ENCODE measurements around the gene SMIM44.
"Not testable (repeated sequence)": the region's sequence is repeated elsewhere in the genome, so short reads cannot be mapped to it uniquely, and the experiment has no call there.

Gene SMIM44

GRCh38 chr19:3454656-3455392 lies 28.4 kb downstream of the SMIM44 start:
- peak overlapping the region; percentile 89; the same call in 1 of the 2 replicates for H3K27ac ChIP-seq
- ChIA-PET CTCF (interaction anchor here (0.5 kb wide), 1 partner anchor 16 kb away, joined by 3 read pairs; no protein-coding TSS in a partner anchor), POLR2A (ENCODE audit: low non-redundant PET) (no interaction called here)
- TF ChIP-seq, protein P1, sequence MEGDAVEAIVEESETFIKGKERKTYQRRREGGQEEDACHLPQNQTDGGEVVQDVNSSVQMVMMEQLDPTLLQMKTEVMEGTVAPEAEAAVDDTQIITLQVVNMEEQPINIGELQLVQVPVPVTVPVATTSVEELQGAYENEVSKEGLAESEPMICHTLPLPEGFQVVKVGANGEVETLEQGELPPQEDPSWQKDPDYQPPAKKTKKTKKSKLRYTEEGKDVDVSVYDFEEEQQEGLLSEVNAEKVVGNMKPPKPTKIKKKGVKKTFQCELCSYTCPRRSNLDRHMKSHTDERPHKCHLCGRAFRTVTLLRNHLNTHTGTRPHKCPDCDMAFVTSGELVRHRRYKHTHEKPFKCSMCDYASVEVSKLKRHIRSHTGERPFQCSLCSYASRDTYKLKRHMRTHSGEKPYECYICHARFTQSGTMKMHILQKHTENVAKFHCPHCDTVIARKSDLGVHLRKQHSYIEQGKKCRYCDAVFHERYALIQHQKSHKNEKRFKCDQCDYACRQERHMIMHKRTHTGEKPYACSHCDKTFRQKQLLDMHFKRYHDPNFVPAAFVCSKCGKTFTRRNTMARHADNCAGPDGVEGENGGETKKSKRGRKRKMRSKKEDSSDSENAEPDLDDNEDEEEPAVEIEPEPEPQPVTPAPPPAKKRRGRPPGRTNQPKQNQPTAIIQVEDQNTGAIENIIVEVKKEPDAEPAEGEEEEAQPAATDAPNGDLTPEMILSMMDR (conservative IDR thresholded peaks at IDR 0.05; ENCODE audit: low read depth): no peak
- DNase-seq (ENCODE audit: low spot score): no peak

- TF ChIP-seq, protein P1 (conservative IDR thresholded peaks at IDR 0.05; ENCODE audit: low read depth): no peak
- ChIA-PET CTCF (no interaction called here), POLR2A (ENCODE audit: low non-redundant PET) (no interaction called here)
- peak overlapping the region; percentile 89 for H3K27ac ChIP-seq
- DNase-seq (ENCODE audit: low spot score): no peak
Observed at GRCh38 chr19:3453840-3454239, 29.4 kb downstream of the SMIM44 start.

- H3K27ac ChIP-seq: peak overlapping the region; percentile 89
- POLR2A ChIA-PET (ENCODE audit: low non-redundant PET); DNase-seq (ENCODE audit: low spot score); CTCF ChIA-PET: not testable (repeated sequence)
Observed at GRCh38 chr19:3452942-3453214, 30.4 kb downstream of the SMIM44 start.

GRCh38 chr19:3452171-3452941 lies 30.9 kb downstream of the SMIM44 start:
- TF ChIP-seq, protein P1 (conservative IDR thresholded peaks at IDR 0.05; ENCODE audit: low read depth): no peak
- DNase-seq (ENCODE audit: low spot score): no peak
- peak overlapping the region; percentile 89 for H3K27ac ChIP-seq
- CTCF ChIA-PET: no interaction called here
- POLR2A ChIA-PET (ENCODE audit: low non-redundant PET): no interaction called here

GRCh38 chr19:3451451-3451866 lies 31.8 kb downstream of the SMIM44 start:
- TF ChIP-seq, protein P1 (conservative IDR thresholded peaks at IDR 0.05; ENCODE audit: low read depth): no peak
- ChIA-PET POLR2A (ENCODE audit: low non-redundant PET) (no interaction called here), CTCF (no interaction called here)
- no peak for DNase-seq (ENCODE audit: low spot score)
- peak overlapping the region; percentile 89 for H3K27ac ChIP-seq

- ChIA-PET CTCF (no interaction called here), POLR2A (ENCODE audit: low non-redundant PET) (no interaction called here)
- peak; percentile 68 for DNase-seq (ENCODE audit: low spot score)
Observed at GRCh38 chr19:3450796-3451411, 32.3 kb downstream of the SMIM44 start.

More at GRCh38 chr19:3450796-3451411, 32.3 kb downstream of the SMIM44 start:
- peak overlapping the region; percentile 89 for H3K27ac ChIP-seq
- TF ChIP-seq, protein P1 (conservative IDR thresholded peaks at IDR 0.05; ENCODE audit: low read depth): no peak

All from RWPE1 (cell line).